ENCODE results near the gene IRF4.

IRF4 gene

DNA sequence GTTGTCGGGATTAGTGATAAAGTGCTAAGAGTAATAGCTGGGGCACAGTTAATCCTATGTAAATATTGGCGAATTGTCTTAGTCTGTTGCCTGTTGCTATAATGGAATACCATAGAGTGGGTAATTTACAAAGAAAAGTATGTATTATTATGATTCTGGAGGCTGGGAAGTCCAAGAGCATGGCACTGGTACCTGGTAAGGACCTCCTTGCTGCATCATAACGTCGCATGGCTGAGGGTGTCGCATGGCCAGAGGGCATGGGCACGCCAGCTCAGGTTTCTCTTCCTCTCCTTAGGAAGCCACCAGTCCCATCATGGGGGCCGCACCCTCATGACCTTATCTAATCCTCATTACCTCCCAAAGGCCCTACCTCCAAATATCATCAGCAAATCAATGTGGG lies 29.7 kb downstream of the IRF4 start:
- H3K27ac ChIP-seq (replicated peaks; ENCODE audit: low read length), result no peak overlapping the region
- H3K36me3 ChIP-seq (replicated peaks in 1 of 2; ENCODE audit: control insufficient read depth in 2 of 2, insufficient read depth in 2 of 2, low read length in 2 of 2), result no peaks in the 10 kb centered on the region
- no CpG with 5 or more reads among the region's 7 CpGs for WGBS, 2 donors (ENCODE audit: extremely low coverage in 2 of 2, insufficient read length in 2 of 2, insufficient replicate concordance in 1 of 2)
- H3K18ac ChIP-seq (ENCODE audit: low read length), result no peak overlapping the region
- no peaks in the 10 kb centered on the region for H3K27me3 ChIP-seq (ENCODE audit: control insufficient read depth in 3 of 3, insufficient read depth in 3 of 3, low read depth in 1 of 3, low read length in 3 of 3)
- no peaks in the 10 kb centered on the region for H3K79me1 ChIP-seq (ENCODE audit: low read depth, low read length)
- H3K14ac ChIP-seq (ENCODE audit: low read length), result no peak overlapping the region
- no peak overlapping the region for H2AFZ ChIP-seq (ENCODE audit: low read length)
- peaks cover 6 to 7% of the 10 kb centered on the region in 2 donors for H3K9me3 ChIP-seq (replicated peaks in 1 of 2; ENCODE audit: control insufficient read depth in 2 of 2, insufficient read depth in 1 of 2, low read depth in 1 of 2, low read length in 2 of 2)
- no peak overlapping the region for H2BK120ac ChIP-seq (ENCODE audit: low read depth, low read length)
- no peak overlapping the region for H2BK5ac ChIP-seq (ENCODE audit: low read length)
- no peak overlapping the region for H2BK12ac ChIP-seq (ENCODE audit: low read length)
- no peak overlapping the region for H3K4me2 ChIP-seq (ENCODE audit: insufficient read depth, low read length, poor library complexity, severe bottlenecking)
- DNase-seq (ENCODE audit: low spot score), result no peak
- no peak overlapping the region for H4K91ac ChIP-seq (ENCODE audit: low read depth, low read length, poor library complexity)
- no peak overlapping the region for H3K23ac ChIP-seq (ENCODE audit: low read depth, low read length, poor library complexity)
- H3K4me3 ChIP-seq (ENCODE audit: low read length in 2 of 2), result no peak overlapping the region
- no peak overlapping the region for H2AK5ac ChIP-seq (ENCODE audit: low read depth, low read length)
- no peak overlapping the region for H4K8ac ChIP-seq (ENCODE audit: low read depth, low read length)
- no peak overlapping the region for H2BK15ac ChIP-seq (ENCODE audit: low read length)
- no peaks in the 10 kb centered on the region for H3K4me1 ChIP-seq (ENCODE audit: control insufficient read depth in 2 of 2, insufficient read depth in 1 of 2, low read depth in 1 of 2, low read length in 2 of 2)
- H3K4ac ChIP-seq (ENCODE audit: low read length), result no peak overlapping the region
- no peak overlapping the region for H3K9ac ChIP-seq (ENCODE audit: low read depth, low read length, poor library complexity)

DNA sequence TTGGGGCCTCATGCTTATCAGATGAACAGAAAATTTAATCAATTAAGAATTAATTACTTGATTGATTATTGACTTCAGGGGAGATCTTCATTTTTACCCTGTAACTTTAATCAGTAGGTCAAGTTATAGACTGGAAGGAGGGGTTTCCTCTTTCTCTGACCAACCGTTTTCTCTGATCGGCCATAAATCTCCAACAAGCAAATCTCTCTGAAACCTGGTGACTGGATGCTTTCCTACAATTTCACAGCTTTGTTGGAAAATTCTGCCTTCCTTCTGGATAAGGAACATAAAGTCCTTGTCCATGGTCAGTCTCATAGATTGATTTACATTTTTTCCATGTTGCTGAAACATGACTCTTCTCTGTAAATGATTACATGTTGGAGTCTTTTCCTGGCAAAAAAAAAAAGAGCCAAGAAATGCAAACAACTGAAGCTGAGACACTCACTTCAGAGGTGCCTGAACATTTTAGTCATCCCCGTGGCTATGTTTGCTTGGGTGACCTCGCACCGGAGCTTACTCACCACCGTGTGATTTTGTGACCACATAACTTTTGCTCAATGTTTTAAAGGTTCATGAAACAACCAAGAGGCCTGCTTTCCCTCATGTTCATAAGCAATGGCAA lies 31.0 kb downstream of the IRF4 start:
- H3K4me1 ChIP-seq (ENCODE audit: control insufficient read depth in 2 of 2, insufficient read depth in 1 of 2, low read depth in 1 of 2, low read length in 2 of 2), result no peaks in the 10 kb centered on the region
- H3K9ac ChIP-seq (ENCODE audit: low read depth, low read length, poor library complexity), result no peak overlapping the region
- H3K79me1 ChIP-seq (ENCODE audit: low read depth, low read length), result no peaks in the 10 kb centered on the region
- no peak overlapping the region for H4K91ac ChIP-seq (ENCODE audit: low read depth, low read length, poor library complexity)
- H3K18ac ChIP-seq (ENCODE audit: low read length), result no peak overlapping the region
- no peak for DNase-seq (ENCODE audit: low spot score)
- H3K4me2 ChIP-seq (ENCODE audit: insufficient read depth, low read length, poor library complexity, severe bottlenecking), result no peak overlapping the region
- peaks cover 7 to 11% of the 10 kb centered on the region in 2 donors for H3K9me3 ChIP-seq (replicated peaks in 1 of 2; ENCODE audit: control insufficient read depth in 2 of 2, insufficient read depth in 1 of 2, low read depth in 1 of 2, low read length in 2 of 2)
- H3K27ac ChIP-seq (replicated peaks; ENCODE audit: low read length), result no peak overlapping the region
- H3K27me3 ChIP-seq (ENCODE audit: control insufficient read depth in 3 of 3, insufficient read depth in 3 of 3, low read depth in 1 of 3, low read length in 3 of 3), result no peaks in the 10 kb centered on the region
- no peak overlapping the region for H3K23ac ChIP-seq (ENCODE audit: low read depth, low read length, poor library complexity)
- H4K8ac ChIP-seq (ENCODE audit: low read depth, low read length), result no peak overlapping the region
- no peak overlapping the region for H2BK12ac ChIP-seq (ENCODE audit: low read length)
- no peak overlapping the region for H2BK15ac ChIP-seq (ENCODE audit: low read length)
- no peak overlapping the region for H2AK5ac ChIP-seq (ENCODE audit: low read depth, low read length)
- H2BK5ac ChIP-seq (ENCODE audit: low read length), result no peak overlapping the region
- H3K14ac ChIP-seq (ENCODE audit: low read length), result no peak overlapping the region
- no peak overlapping the region for H3K4ac ChIP-seq (ENCODE audit: low read length)
- no CpG with 5 or more reads among the region's 6 CpGs for WGBS, 2 donors (ENCODE audit: extremely low coverage in 2 of 2, insufficient read length in 2 of 2, insufficient replicate concordance in 1 of 2)
- H3K4me3 ChIP-seq (ENCODE audit: low read length in 2 of 2), result no peak overlapping the region
- H3K36me3 ChIP-seq (replicated peaks in 1 of 2; ENCODE audit: control insufficient read depth in 2 of 2, insufficient read depth in 2 of 2, low read length in 2 of 2), result peaks cover 0 to 2% of the 10 kb centered on the region in 2 donors
- H2BK120ac ChIP-seq (ENCODE audit: low read depth, low read length), result no peak overlapping the region
- H2AFZ ChIP-seq (ENCODE audit: low read length), result no peak overlapping the region

DNA sequence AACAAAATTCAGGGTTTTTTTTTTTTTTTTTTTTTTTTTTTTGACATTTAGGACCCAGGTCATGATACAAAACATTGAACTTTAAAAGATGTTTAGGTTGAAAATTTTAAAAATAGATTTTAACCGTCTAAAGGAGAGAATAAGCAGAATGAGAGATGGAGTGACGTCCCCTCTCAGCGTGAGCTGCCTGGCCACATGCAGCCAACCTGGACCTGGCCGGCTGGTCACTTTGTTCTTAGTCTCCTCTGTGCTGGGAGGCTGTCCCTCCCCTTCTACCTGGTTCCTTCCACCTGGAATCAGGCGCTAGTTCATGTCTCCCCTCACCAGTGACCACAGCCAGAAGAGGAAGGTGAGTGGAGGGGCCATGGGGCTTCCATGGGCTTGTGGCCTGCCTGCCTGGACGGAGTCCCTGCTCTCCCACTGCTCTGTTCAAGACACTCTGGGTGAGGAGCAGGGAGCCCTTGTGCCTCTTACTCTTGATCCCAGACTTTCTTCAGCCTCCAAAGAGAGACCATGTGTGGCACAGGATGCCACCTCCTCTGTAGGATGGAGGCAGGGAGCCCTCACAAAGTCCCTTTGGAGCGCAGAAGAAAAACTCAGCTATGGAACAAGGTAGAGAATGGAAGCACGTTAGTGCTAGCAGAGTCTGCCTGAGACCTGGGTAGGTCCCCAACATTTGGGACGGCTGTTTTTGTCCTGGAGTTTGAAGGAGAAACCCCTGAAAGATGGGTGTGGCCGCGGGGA lies 31.7 kb downstream of the IRF4 start:
- peaks cover 0 to 2% of the 10 kb centered on the region in 2 donors for H3K36me3 ChIP-seq (replicated peaks in 1 of 2; ENCODE audit: control insufficient read depth in 2 of 2, insufficient read depth in 2 of 2, low read length in 2 of 2)
- no peak overlapping the region for H3K4me3 ChIP-seq (ENCODE audit: low read length in 2 of 2)
- H2BK15ac ChIP-seq (ENCODE audit: low read length), result no peak overlapping the region
- H3K23ac ChIP-seq (ENCODE audit: low read depth, low read length, poor library complexity), result no peak overlapping the region
- no peak for DNase-seq (ENCODE audit: low spot score)
- H3K79me1 ChIP-seq (ENCODE audit: low read depth, low read length), result no peaks in the 10 kb centered on the region
- H4K91ac ChIP-seq (ENCODE audit: low read depth, low read length, poor library complexity), result no peak overlapping the region
- H2BK5ac ChIP-seq (ENCODE audit: low read length), result no peak overlapping the region
- no peaks in the 10 kb centered on the region for H3K4me1 ChIP-seq (ENCODE audit: control insufficient read depth in 2 of 2, insufficient read depth in 1 of 2, low read depth in 1 of 2, low read length in 2 of 2)
- H2AFZ ChIP-seq (ENCODE audit: low read length), result no peak overlapping the region
- H3K4ac ChIP-seq (ENCODE audit: low read length), result no peak overlapping the region
- no peak overlapping the region for H3K4me2 ChIP-seq (ENCODE audit: insufficient read depth, low read length, poor library complexity, severe bottlenecking)
- H3K27me3 ChIP-seq (ENCODE audit: control insufficient read depth in 3 of 3, insufficient read depth in 3 of 3, low read depth in 1 of 3, low read length in 3 of 3), result no peaks in the 10 kb centered on the region
- WGBS, 2 donors (ENCODE audit: extremely low coverage in 2 of 2, insufficient read length in 2 of 2, insufficient replicate concordance in 1 of 2), result no CpG with 5 or more reads among the region's 11 CpGs
- no peak overlapping the region for H3K18ac ChIP-seq (ENCODE audit: low read length)
- no peak overlapping the region for H2BK120ac ChIP-seq (ENCODE audit: low read depth, low read length)
- H3K27ac ChIP-seq (replicated peaks; ENCODE audit: low read length), result no peak overlapping the region
- H2BK12ac ChIP-seq (ENCODE audit: low read length), result no peak overlapping the region
- H3K9ac ChIP-seq (ENCODE audit: low read depth, low read length, poor library complexity), result no peak overlapping the region
- peaks cover 7 to 11% of the 10 kb centered on the region in 2 donors for H3K9me3 ChIP-seq (replicated peaks in 1 of 2; ENCODE audit: control insufficient read depth in 2 of 2, insufficient read depth in 1 of 2, low read depth in 1 of 2, low read length in 2 of 2)
- no peak overlapping the region for H2AK5ac ChIP-seq (ENCODE audit: low read depth, low read length)
- no peak overlapping the region for H3K14ac ChIP-seq (ENCODE audit: low read length)
- no peak overlapping the region for H4K8ac ChIP-seq (ENCODE audit: low read depth, low read length)

DNA sequence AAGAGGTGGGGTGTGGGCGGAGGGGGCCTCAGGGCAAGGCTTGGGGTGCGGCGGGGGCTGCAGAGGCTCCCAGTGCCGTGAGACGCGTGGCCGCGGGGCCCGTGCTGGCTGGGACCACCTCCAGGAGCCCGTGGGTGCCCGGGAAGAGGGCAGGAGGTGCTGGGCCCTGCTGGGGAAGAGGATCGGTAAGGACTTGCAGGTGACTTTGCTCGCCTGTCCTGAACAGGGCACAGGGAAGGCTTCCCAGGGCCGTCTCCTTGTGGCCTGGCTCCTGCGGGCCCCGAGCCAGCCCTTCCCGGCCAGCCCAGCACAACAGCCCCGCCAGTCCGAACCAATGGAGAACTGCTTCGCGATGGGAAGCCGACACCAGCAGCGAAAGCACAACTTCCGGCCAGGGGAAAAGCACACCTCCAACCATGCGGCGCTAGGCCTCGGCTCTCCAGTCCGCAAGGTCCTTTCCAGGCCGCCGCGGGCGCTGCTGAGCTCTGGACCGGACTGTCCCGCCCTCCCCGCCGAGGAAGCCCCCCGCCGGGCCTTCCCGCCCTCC lies 32.3 kb downstream of the IRF4 start:
- no peak overlapping the region for H3K4ac ChIP-seq (ENCODE audit: low read length)
- no peak overlapping the region for H3K9ac ChIP-seq (ENCODE audit: low read depth, low read length, poor library complexity)
- H4K91ac ChIP-seq (ENCODE audit: low read depth, low read length, poor library complexity), result no peak overlapping the region
- H3K14ac ChIP-seq (ENCODE audit: low read length), result no peak overlapping the region
- DNase-seq (ENCODE audit: low spot score), result no peak
- H2AK5ac ChIP-seq (ENCODE audit: low read depth, low read length), result peak overlapping the region; percentile 5
- peaks cover 0 to 2% of the 10 kb centered on the region in 2 donors for H3K36me3 ChIP-seq (replicated peaks in 1 of 2; ENCODE audit: control insufficient read depth in 2 of 2, insufficient read depth in 2 of 2, low read length in 2 of 2)
- H2BK12ac ChIP-seq (ENCODE audit: low read length), result no peak overlapping the region
- H3K79me1 ChIP-seq (ENCODE audit: low read depth, low read length), result no peaks in the 10 kb centered on the region
- H3K27me3 ChIP-seq (ENCODE audit: control insufficient read depth in 3 of 3, insufficient read depth in 3 of 3, low read depth in 1 of 3, low read length in 3 of 3), result no peaks in the 10 kb centered on the region
- H3K27ac ChIP-seq (replicated peaks; ENCODE audit: low read length), result no peak overlapping the region
- H3K4me2 ChIP-seq (ENCODE audit: insufficient read depth, low read length, poor library complexity, severe bottlenecking), result no peak overlapping the region
- no peak overlapping the region for H3K4me3 ChIP-seq (ENCODE audit: low read length in 2 of 2)
- no peak overlapping the region for H2BK15ac ChIP-seq (ENCODE audit: low read length)
- no peak overlapping the region for H2BK120ac ChIP-seq (ENCODE audit: low read depth, low read length)
- no peak overlapping the region for H4K8ac ChIP-seq (ENCODE audit: low read depth, low read length)
- peak overlapping the region; percentile 28 for H3K18ac ChIP-seq (ENCODE audit: low read length)
- H3K9me3 ChIP-seq (replicated peaks in 1 of 2; ENCODE audit: control insufficient read depth in 2 of 2, insufficient read depth in 1 of 2, low read depth in 1 of 2, low read length in 2 of 2), result peaks cover 7 to 11% of the 10 kb centered on the region in 2 donors
- no peak overlapping the region for H2BK5ac ChIP-seq (ENCODE audit: low read length)
- no peaks in the 10 kb centered on the region for H3K4me1 ChIP-seq (ENCODE audit: control insufficient read depth in 2 of 2, insufficient read depth in 1 of 2, low read depth in 1 of 2, low read length in 2 of 2)
- no CpG with 5 or more reads among the region's 39 CpGs for WGBS, 2 donors (ENCODE audit: extremely low coverage in 2 of 2, insufficient read length in 2 of 2, insufficient replicate concordance in 1 of 2)
- H3K23ac ChIP-seq (ENCODE audit: low read depth, low read length, poor library complexity), result no peak overlapping the region
- no peak overlapping the region for H2AFZ ChIP-seq (ENCODE audit: low read length)
